Activated B cell treated with CpG ODN at 0.5 μM for 24 hours (primary cell): ENCODE results near the gene CYREN. TPM values are rescaled to one million over a fixed set of nuclear protein-coding genes. Genes with fewer than 3 reads are reported as not detected.

Experiments
- ATAC-seq: fragments of 200-7000 bp; cut with Tn5 transposase; one replicate; pipeline ENCODE4 v1.10.0; 2021; ENCODE audit warnings: low read depth, mild to moderate bottlenecking, moderate library complexity
- CTCF ChIA-PET: fragments of 350-600 bp; sonication (Branson Sonifier 250); formaldehyde crosslinking; loops from one replicate; lab custom pipeline; 2021; ENCODE audit warnings: antibody characterized with exemption; lab: Charles Lee
- POLR2A ChIA-PET: fragments of 350-600 bp; sonication (Branson Sonifier 250); formaldehyde crosslinking; loops from one replicate; lab custom pipeline; 2021; ENCODE audit warnings: antibody characterized with exemption; lab: Charles Lee
- DNase-seq: peaks from one replicate; pipeline ENCODE4 v3.0.0; 2022
- H3K27ac Mint-ChIP-seq: one replicate; pipeline ENCODE4 v1.8.0; 2020; ENCODE audit warnings: mixed read lengths
- H3K27me3 Mint-ChIP-seq: one replicate; pipeline ENCODE4 v1.8.0; 2021; ENCODE audit warnings: mixed read lengths
- H3K36me3 Mint-ChIP-seq: one replicate; pipeline ENCODE4 v1.8.0; 2021; ENCODE audit warnings: low read depth, mixed read lengths
- H3K4me1 Mint-ChIP-seq: one replicate; pipeline ENCODE4 v1.8.0; 2021; ENCODE audit warnings: mixed read lengths
- H3K4me3 Mint-ChIP-seq: one replicate; pipeline ENCODE4 v1.8.0; 2020; ENCODE audit warnings: mild to moderate bottlenecking, mixed read lengths
- H3K9me3 Mint-ChIP-seq: one replicate; pipeline ENCODE4 v1.8.0; 2020; ENCODE audit warnings: mixed read lengths
- intact Hi-C: fragments of 100-400 bp; cut with micrococcal nuclease; formaldehyde crosslinking; loops from one replicate; pipeline ENCODE4 v1.15.1; 2024
- total RNA-seq: library from RNA; stranded (reverse); gene quantifications from 2 replicates; pipeline ENCODE4 v1.2.3, GENCODE V29; 2022
- TF ChIP-seq, protein P1 (sequence below): fragments of 200-600 bp; IDR thresholded peaks from one replicate; pipeline ENCODE4 v1.8.0; 2022; ENCODE audit warnings: antibody characterized with exemption, mild to moderate bottlenecking

CYREN gene
- total RNA-seq, 1 donor from 2014 or later, result 79.3 TPM

DNA sequence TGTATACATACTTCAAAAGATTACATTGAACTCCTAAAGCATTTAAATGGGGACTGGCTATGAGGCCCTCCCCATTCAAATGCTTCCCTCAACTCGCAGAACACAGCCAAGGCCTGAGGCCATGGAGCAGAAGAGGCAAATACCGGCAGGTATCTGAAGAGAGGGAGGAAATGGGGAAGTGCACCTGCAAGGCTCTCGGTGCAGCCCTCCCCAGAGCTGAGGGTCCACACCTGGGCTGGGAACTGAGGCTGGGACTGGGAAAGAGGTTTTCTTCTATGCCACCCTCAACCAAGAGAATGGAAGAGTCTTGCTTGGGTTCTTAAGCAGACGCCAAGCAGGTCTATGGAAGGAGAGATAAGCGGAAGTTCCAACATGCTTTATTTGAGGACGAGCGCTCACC lies 13.0 kb upstream of the CYREN start:
- DNase-seq (no peak), ATAC-seq (no peak)
- Mint-ChIP-seq H3K27me3 (no peaks in the 10 kb centered on the region), H3K27ac (no peak overlapping the region), H3K9me3 (peaks cover 22% of the 10 kb centered on the region), H3K36me3 (peaks cover 89% of the 10 kb centered on the region), H3K4me1 (peaks cover 32% of the 10 kb centered on the region), H3K4me3 (no peak overlapping the region)
- ChIA-PET CTCF (no interaction called here), POLR2A (no interaction called here)
- intact Hi-C loops, result no loop called here
- TF ChIP-seq, protein P1, sequence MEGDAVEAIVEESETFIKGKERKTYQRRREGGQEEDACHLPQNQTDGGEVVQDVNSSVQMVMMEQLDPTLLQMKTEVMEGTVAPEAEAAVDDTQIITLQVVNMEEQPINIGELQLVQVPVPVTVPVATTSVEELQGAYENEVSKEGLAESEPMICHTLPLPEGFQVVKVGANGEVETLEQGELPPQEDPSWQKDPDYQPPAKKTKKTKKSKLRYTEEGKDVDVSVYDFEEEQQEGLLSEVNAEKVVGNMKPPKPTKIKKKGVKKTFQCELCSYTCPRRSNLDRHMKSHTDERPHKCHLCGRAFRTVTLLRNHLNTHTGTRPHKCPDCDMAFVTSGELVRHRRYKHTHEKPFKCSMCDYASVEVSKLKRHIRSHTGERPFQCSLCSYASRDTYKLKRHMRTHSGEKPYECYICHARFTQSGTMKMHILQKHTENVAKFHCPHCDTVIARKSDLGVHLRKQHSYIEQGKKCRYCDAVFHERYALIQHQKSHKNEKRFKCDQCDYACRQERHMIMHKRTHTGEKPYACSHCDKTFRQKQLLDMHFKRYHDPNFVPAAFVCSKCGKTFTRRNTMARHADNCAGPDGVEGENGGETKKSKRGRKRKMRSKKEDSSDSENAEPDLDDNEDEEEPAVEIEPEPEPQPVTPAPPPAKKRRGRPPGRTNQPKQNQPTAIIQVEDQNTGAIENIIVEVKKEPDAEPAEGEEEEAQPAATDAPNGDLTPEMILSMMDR, result no peak

DNA sequence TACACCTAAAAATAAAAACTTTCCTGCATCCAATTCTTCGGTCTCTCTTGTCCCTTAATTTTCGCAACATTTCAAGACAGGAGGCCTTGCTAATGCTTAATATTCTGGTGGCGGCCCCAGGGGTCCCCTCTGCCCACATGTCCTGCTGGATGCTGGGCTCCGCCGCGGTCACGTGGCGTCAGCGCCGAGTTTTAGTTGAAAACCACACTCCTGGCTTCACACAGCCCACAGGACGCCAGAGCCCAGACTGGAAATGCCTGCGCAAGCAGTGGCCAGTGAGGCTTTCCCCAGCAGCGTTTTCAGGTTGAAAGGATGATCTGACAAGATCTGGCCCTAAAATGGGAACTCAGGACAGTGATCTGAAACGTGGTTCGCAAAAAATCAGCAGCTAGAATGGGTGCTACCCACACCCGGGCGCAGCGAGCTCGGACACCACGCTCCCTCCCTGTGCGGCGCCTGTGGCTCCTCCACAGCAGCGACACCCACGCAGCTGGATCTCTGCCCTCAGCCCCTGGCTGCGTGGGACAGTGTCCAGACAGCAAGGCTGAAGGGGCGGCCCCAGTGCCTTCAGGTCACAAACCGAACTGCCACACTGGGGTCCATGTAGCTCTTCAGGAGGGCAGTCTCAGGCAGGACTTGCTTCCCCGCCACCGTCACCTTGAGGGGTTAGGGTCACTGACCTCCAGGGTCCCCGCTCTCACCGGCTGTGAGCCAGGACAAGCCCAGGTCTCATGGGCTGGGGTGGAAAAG lies 11.6 kb upstream of the CYREN start:
- Mint-ChIP-seq H3K4me1 (peaks cover 19% of the 10 kb centered on the region), H3K27ac (no peak overlapping the region), H3K9me3 (peaks cover 22% of the 10 kb centered on the region), H3K27me3 (no peaks in the 10 kb centered on the region), H3K4me3 (no peak overlapping the region), H3K36me3 (peaks cover 78% of the 10 kb centered on the region)
- ChIA-PET POLR2A (interaction anchor here (4.2 kb wide), 1 partner anchor 12 kb away, joined by 18 read pairs; the partner anchor contains the start of gene CYREN), CTCF (no interaction called here)
- intact Hi-C loops, result no loop called here
- TF ChIP-seq, protein P1, result no peak
- DNase-seq (no peak), ATAC-seq (no peak)

DNA sequence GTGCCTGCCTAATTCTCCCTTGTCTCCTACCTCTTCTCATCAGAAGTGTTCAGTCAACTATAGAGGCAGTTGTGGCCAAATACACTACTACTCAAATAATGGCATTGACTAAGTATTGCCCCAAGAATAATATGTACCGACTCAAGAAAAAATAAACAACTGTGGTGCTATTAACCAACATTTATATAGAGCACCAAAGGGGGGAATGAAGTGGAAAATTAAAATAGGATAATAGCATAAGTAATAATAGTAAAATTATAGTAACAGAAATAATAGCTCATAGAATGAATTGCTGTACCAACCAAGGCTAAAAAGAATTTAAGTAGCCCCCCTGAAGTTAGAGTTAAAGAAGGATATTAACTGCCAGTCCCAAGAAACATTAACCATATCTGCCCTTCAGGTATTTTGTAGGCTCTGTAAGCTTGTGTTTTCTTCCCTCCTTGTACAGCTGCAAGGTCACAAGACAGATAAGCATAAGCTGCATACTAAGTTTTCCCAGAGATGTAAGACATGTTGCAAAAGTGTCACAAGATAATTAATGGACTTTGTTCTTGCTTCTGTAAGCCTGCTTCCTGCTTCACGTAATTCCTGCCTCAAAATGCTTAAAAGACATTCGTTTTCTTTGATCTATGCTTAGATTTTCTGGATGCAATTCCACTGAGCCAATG lies 10.9 kb upstream of the CYREN start:
- peaks cover 22% of the 10 kb centered on the region for H3K9me3 Mint-ChIP-seq
- H3K4me1 Mint-ChIP-seq, result peaks cover 12% of the 10 kb centered on the region
- H3K27me3 Mint-ChIP-seq, result no peaks in the 10 kb centered on the region
- TF ChIP-seq, protein P1, result no peak
- ChIA-PET CTCF (interaction anchor here (1.2 to 1.3 kb wide), 2 partner anchors 10 to 31 kb away, joined by 3 read pairs; no protein-coding TSS in a partner anchor), POLR2A (interaction anchor here (4.2 kb wide), 1 partner anchor 11 kb away, joined by 18 read pairs; the partner anchor contains the start of gene CYREN)
- DNase-seq, result no peak
- intact Hi-C loops, result no loop called here
- no peak overlapping the region for H3K27ac Mint-ChIP-seq
- H3K36me3 Mint-ChIP-seq, result peaks cover 75% of the 10 kb centered on the region
- H3K4me3 Mint-ChIP-seq, result no peak overlapping the region
- no peak for ATAC-seq

DNA sequence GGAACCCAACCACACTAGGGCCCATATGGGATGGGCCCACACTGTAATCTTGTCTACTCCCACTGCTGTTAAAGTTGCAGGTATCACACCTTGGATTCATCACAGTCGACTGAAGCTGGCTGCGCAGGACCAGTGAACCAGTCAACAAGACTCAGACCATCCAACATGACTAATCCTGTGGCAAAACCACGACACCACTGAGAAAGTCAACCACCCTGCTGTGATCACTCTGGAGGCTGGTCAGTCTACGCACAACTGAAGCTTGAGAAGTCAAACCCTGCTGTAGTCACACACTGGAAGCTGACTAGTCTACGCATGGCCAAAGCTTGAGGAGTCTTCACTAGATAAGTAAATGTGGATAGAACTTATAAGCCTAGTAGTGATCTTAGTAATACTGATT lies 9.6 kb upstream of the CYREN start:
- ChIA-PET POLR2A (interaction anchor here (1.0 to 4.2 kb wide), 3 partner anchors 8 to 31 kb away, joined by 5 to 18 read pairs (median 14); partner anchors contain the start of genes CYREN and WDR91), CTCF (interaction anchor here (0.8 to 1.2 kb wide), 3 partner anchors 9 to 100 kb away, joined by 3 read pairs; no protein-coding TSS in a partner anchor)
- ATAC-seq (no peak), DNase-seq (no peak)
- H3K4me1 Mint-ChIP-seq, result no peaks in the 10 kb centered on the region
- H3K27ac Mint-ChIP-seq, result no peak overlapping the region
- no peaks in the 10 kb centered on the region for H3K27me3 Mint-ChIP-seq
- H3K36me3 Mint-ChIP-seq, result peaks cover 65% of the 10 kb centered on the region
- TF ChIP-seq, protein P1, result no peak
- intact Hi-C loops, result no loop called here
- no peak overlapping the region for H3K4me3 Mint-ChIP-seq
- H3K9me3 Mint-ChIP-seq, result peaks cover 22% of the 10 kb centered on the region
